Upper lobe of left lung (tissue), 4 donors: ENCODE data around the gene CHPF2.

Source experiments
- CTCF ChIP-seq, 6 experiments: fragments of 450-650 bp in 4 of 6; fragments of 200-600 bp in 2 of 6; sonication (generic) in 2 of 6; IDR thresholded peaks; one replicate each; pipeline ENCODE4 v1.5.1; 2016 to 2019; ENCODE audit warnings: antibody characterized with exemption in 6 of 6
- EP300 ChIP-seq, 4 donors: sonication (generic); formaldehyde crosslinking; IDR thresholded peaks; one replicate each; pipeline ENCODE4 v1.5.1; 2017; ENCODE audit warnings: antibody characterized with exemption in 4 of 4, control low read depth in 2 of 4
- POLR2A ChIP-seq, 4 donors: fragments of 450-650 bp; IDR thresholded peaks; one replicate each; pipeline ENCODE4 v1.5.1; 2016 to 2017; ENCODE audit warnings: antibody characterized with exemption in 4 of 4, mild to moderate bottlenecking in 2 of 4
- POLR2AphosphoS5 ChIP-seq, 2 donors: sonication (generic); formaldehyde crosslinking; IDR thresholded peaks; one replicate each; pipeline ENCODE4 v1.5.1; 2017; ENCODE audit warnings: antibody characterized with exemption in 2 of 2

GRCh38 chr7:151248346-151249033 is 16.2 kb downstream of the CHPF2 start, which contains the start of gene SMARCD3:
- TF ChIP-seq CTCF (IDR thresholded peaks at IDR 0.05), result peak in 1 of 6 experiments; percentile 9
- TF ChIP-seq POLR2A (IDR thresholded peaks at IDR 0.05), result no peak
- TF ChIP-seq POLR2AphosphoS5 (IDR thresholded peaks at IDR 0.05), result no peak
- no peak for TF ChIP-seq EP300 (IDR thresholded peaks at IDR 0.05)
